Endothelial cell (in vitro differentiated cells): Measurements from ENCODE around the gene VTN. TPM values are rescaled to one million over a fixed set of nuclear protein-coding genes. Genes with fewer than 3 reads are reported as not detected.
A peak's percentile ranks its signal among the peaks of the same experiment; 100 is the strongest.

Experiments
- DNase-seq: peaks from one replicate; pipeline ENCODE4 v3.0.0; 2021; ENCODE audit warnings: low spot score
- H3K27ac Mint-ChIP-seq: one replicate; pipeline ENCODE4 v1.8.0; 2021; ENCODE audit warnings: mixed read lengths, inconsistent platforms; ENCODE audit not compliant: unreplicated experiment
- H3K27me3 Mint-ChIP-seq: one replicate; pipeline ENCODE4 v1.8.0; 2021; ENCODE audit warnings: mild to moderate bottlenecking, moderate library complexity, mixed read lengths, inconsistent platforms; ENCODE audit not compliant: unreplicated experiment
- H3K36me3 Mint-ChIP-seq: one replicate; pipeline ENCODE4 v1.8.0; 2021; ENCODE audit warnings: mild to moderate bottlenecking, low read depth, mixed read lengths, inconsistent platforms; ENCODE audit not compliant: unreplicated experiment
- H3K4me1 Mint-ChIP-seq: one replicate; pipeline ENCODE4 v1.8.0; 2021; ENCODE audit warnings: mild to moderate bottlenecking, mixed read lengths, inconsistent platforms; ENCODE audit not compliant: unreplicated experiment
- H3K4me3 Mint-ChIP-seq: one replicate; pipeline ENCODE4 v1.8.0; 2021; ENCODE audit warnings: mild to moderate bottlenecking, mixed read lengths, inconsistent platforms; ENCODE audit not compliant: unreplicated experiment
- H3K9me3 Mint-ChIP-seq: one replicate; pipeline ENCODE4 v1.8.0; 2021; ENCODE audit warnings: mixed read lengths, inconsistent platforms; ENCODE audit not compliant: unreplicated experiment
- total RNA-seq: library from RNA; stranded (reverse); fragmentation: NEBNext Ultra II Directional; extraction: Animal tissue kit (Norgen Biotek cat#: 25700); gene quantifications from one replicate; pipeline ENCODE4 v1.2.1, GENCODE V29; 2021; ENCODE audit not compliant: unreplicated experiment
- TF ChIP-seq, protein P1 (sequence below): fragments of 200-600 bp; sonication (generic); IDR thresholded peaks from one replicate; pipeline ENCODE4 v1.5.0; 2021; ENCODE audit warnings: antibody characterized with exemption; ENCODE audit not compliant: unreplicated experiment

Gene VTN
- total RNA-seq, 1 donor from 2014 or later = not detected

DNA sequence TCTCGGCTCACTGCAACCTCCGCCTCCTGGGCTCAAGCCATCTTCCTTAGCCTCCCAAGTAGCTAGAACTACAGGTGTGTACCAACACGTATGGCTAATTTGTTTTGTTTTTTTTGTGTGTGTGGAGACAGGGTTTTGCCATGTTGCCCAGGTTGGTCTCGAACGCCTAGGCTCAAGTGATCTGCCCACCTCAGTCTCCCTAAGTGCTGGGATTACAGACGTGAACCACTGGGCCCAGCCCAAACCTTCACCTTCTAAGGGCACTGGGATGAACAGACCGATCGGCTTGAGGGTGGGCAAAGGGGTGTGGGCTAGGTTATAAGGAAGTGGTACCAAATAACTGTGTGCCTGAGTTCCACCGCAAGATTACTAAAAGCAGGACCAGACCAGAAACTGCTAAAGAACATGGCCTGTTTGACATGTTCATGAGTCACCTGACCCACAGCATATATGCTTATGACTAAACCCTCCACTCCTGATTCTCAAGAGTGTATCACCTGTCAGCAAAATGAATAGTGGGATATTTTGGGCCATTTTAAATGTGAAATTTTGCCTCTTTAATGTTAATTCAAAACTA lies 43.0 kb downstream of the VTN start:
- H3K4me3 Mint-ChIP-seq = no peak overlapping the region
- no peaks in the 10 kb centered on the region for H3K27me3 Mint-ChIP-seq
- no peak for DNase-seq
- peaks cover 22% of the 10 kb centered on the region for H3K36me3 Mint-ChIP-seq
- H3K9me3 Mint-ChIP-seq = no peaks in the 10 kb centered on the region
- peaks cover 1% of the 10 kb centered on the region for H3K4me1 Mint-ChIP-seq
- TF ChIP-seq, protein P1, sequence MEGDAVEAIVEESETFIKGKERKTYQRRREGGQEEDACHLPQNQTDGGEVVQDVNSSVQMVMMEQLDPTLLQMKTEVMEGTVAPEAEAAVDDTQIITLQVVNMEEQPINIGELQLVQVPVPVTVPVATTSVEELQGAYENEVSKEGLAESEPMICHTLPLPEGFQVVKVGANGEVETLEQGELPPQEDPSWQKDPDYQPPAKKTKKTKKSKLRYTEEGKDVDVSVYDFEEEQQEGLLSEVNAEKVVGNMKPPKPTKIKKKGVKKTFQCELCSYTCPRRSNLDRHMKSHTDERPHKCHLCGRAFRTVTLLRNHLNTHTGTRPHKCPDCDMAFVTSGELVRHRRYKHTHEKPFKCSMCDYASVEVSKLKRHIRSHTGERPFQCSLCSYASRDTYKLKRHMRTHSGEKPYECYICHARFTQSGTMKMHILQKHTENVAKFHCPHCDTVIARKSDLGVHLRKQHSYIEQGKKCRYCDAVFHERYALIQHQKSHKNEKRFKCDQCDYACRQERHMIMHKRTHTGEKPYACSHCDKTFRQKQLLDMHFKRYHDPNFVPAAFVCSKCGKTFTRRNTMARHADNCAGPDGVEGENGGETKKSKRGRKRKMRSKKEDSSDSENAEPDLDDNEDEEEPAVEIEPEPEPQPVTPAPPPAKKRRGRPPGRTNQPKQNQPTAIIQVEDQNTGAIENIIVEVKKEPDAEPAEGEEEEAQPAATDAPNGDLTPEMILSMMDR = no peak
- no peak overlapping the region for H3K27ac Mint-ChIP-seq

DNA sequence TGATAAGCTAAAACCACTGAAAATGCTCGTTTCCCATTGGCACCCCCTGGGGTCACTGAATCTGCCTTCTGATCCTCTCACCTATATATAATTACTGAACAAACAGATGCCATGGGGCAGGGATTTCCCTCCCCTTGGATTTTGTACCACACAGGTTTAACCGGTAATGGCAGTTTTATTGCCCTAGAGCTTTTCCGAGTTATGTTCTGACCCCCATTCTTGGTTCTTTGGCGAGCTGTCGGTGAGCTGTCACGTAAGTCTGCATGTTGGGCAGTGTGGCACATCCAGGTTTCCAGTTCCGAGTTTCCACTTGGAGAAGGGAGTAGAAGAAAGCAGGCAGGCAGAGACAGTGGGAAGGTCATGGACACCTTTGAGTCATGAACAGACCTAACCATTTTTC lies 44.0 kb downstream of the VTN start:
- no peak overlapping the region for H3K27ac Mint-ChIP-seq
- H3K36me3 Mint-ChIP-seq = peaks cover 17% of the 10 kb centered on the region

DNA sequence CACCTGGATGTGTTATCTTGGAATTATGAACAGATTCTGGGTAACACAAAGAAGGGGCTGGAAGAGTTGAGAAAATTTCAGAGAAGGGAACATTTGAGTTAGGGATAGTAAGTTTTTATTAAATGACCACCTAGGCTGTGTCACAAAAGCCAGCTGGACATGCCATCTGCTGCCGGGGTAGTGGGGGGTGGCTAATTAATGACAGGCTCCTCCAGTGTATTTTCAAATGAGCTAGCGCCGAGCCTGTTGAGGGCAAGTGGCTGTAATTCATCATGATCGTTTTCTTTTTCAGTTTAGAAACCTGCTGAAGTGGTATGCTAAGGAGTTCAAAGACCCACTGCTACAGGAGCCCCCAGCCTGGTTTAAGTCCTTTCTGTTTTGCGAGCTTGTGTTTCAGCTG lies 44.9 kb downstream of the VTN start:
- H3K27ac Mint-ChIP-seq = peak overlapping the region; percentile 7
- TF ChIP-seq, protein P1 = no peak
- no peak for DNase-seq
- peaks cover 15% of the 10 kb centered on the region for H3K4me1 Mint-ChIP-seq
- H3K9me3 Mint-ChIP-seq = no peaks in the 10 kb centered on the region
- peaks cover 17% of the 10 kb centered on the region for H3K36me3 Mint-ChIP-seq
- peaks cover 3% of the 10 kb centered on the region for H3K27me3 Mint-ChIP-seq
- H3K4me3 Mint-ChIP-seq = no peak overlapping the region

More for the DNA sequence above, 44.0 kb downstream of the VTN start:
- no peak for DNase-seq
- H3K9me3 Mint-ChIP-seq = no peaks in the 10 kb centered on the region
- peaks cover 7% of the 10 kb centered on the region for H3K4me1 Mint-ChIP-seq
- H3K4me3 Mint-ChIP-seq = no peak overlapping the region
- H3K27me3 Mint-ChIP-seq = peaks cover 3% of the 10 kb centered on the region
- TF ChIP-seq, protein P1 = no peak

DNA sequence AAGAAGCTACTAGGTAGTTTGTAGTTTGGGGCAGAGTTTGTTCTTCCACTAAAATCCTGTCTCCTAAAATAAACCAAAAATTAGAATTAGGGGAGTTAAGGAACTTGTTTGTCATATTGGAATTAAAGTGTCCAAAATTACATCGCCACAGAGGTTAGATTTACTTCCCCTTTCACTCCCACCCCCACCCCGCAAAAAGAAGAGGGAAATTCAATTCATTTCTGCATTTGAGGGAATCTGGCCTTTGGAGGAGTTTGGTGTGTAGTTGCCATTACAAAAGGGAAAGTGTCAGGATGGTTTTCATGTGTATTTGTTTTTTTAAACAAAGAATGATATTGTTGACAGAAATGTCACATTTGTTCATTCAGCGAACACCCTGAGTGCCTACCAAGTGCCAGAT lies 45.3 kb downstream of the VTN start:
- peaks cover 17% of the 10 kb centered on the region for H3K36me3 Mint-ChIP-seq
- H3K27me3 Mint-ChIP-seq = peaks cover 3% of the 10 kb centered on the region
- H3K4me1 Mint-ChIP-seq = peaks cover 19% of the 10 kb centered on the region
- H3K4me3 Mint-ChIP-seq = no peak overlapping the region
- TF ChIP-seq, protein P1 = no peak
- H3K27ac Mint-ChIP-seq = peak overlapping the region; percentile 7
- DNase-seq = no peak
- no peaks in the 10 kb centered on the region for H3K9me3 Mint-ChIP-seq

DNA sequence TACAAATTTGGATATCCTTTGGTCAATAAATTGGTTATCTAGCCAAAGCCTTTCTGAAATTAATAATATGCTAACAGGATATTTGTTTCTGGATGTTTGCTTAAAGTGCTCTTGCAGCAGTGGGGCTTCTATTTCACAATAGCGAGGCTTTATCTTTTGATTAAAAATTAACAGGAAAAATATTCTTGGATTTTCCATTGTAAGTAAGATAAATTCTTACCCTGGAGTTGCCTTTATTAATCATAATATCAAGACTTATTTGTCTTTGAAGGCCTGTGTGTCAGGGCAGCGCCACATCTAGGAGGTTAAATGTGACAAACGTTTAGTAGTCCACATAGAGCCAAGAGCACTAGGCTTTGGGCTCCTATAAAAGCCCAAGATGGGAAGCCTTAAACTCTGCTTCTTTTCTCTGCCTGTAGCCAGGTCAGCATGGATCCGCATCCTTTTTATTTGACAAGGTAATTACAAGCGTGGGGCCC lies 45.8 kb downstream of the VTN start:
- Mint-ChIP-seq H3K27me3 (peaks cover 3% of the 10 kb centered on the region), H3K4me3 (no peak overlapping the region), H3K9me3 (no peaks in the 10 kb centered on the region), H3K27ac (no peak overlapping the region), H3K36me3 (peaks cover 17% of the 10 kb centered on the region), H3K4me1 (peaks cover 24% of the 10 kb centered on the region)
- DNase-seq = no peak
- TF ChIP-seq, protein P1 = no peak
